ENCODE data around the gene RAB8A. TPM values are rescaled to one million over a fixed set of nuclear protein-coding genes. Genes with fewer than 3 reads are reported as not detected.

The RAB8A gene
- total RNA-seq, 5 donors from 2014 or later (not counting 1 experiment from before 2014, with no cell fraction given) = 67.0 to 84.5 (median 71.7) TPM

DNA sequence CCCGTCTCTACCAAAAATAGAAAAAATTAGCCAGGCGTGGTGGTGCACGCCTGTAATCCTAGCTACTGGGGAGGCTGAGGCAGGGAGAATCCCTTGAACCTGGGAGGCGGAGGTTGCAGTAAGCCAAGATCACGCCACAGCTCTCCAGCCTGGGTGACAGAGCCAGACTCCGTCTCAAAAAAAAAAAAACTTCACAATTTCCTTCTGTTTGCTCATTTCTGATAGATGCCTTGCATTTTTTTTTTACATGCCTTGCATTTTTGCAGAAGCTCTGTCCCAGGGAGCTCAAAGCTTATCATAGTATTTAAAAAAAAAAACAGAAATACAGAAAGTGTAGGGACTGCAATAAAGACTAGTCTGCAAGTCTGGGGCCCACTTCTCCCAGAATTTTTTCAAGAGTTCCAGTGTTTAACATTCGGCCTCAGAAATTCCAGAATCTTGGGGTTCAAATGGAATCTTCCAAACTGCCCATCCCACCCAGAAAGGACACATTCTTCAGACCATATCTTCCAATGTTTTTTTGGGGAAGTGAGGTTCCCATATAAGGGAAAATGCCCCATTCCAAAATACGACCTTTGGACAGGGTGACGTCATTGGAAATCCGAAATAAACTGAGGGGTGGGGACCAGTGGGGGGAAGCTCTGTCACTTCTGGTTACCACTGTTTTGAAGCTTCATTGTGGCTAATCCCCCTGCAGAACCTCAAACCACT lies 17.2 kb upstream of the RAB8A start:
- Histone ChIP-seq H3K4me1 (ENCODE audit: control insufficient read depth in 1 of 2, extremely low read depth in 1 of 2, insufficient read depth in 2 of 2, low read length in 2 of 2) (peaks cover 10 to 24% of the 10 kb centered on the region in 2 experiments), H3K27me3 (replicated peaks in 1 of 2; ENCODE audit: control insufficient read depth in 2 of 2, extremely low read depth in 1 of 2, insufficient read depth in 2 of 2, low read length in 1 of 2) (no peaks in the 10 kb centered on the region), H3K9me3 (no peaks in the 10 kb centered on the region), H3K36me3 (ENCODE audit: control insufficient read depth in 2 of 2, extremely low read depth in 1 of 2, insufficient read depth in 1 of 2, low read length in 1 of 2) (peaks cover 25 to 93% of the 10 kb centered on the region in 2 donors), H3K27ac (ENCODE audit: low read length) (peak overlapping the region; percentile 1), H3K4me3 (ENCODE audit: control insufficient read depth in 1 of 2, extremely low read depth in 1 of 2, low read length in 1 of 2) (no peak overlapping the region)
- POLR2A ChIA-PET = interaction anchor here in 1 of 2 donors (1.5 to 2.4 kb wide), 2 partner anchors 8 to 24 kb away, joined by 5 to 8 read pairs; no protein-coding TSS in a partner anchor
- H3K27ac Mint-ChIP-seq = peak overlapping the region; percentile 90 to 92
- H3K4me3 Mint-ChIP-seq = peak overlapping the region in 1 of 3 donors; percentile 51
- DNase-seq = peak in 2 of 35 experiments; percentile 32
- peaks cover 25 to 43% (median 28%) of the 10 kb centered on the region in 3 donors for H3K4me1 Mint-ChIP-seq
- WGBS (ENCODE audit: insufficient coverage) = 95% methylated on average over 3 of the region's 10 CpGs
- CTCF ChIA-PET = interaction anchor here (0.5 to 1.1 kb wide), 3 partner anchors 16 to 1518 kb away, joined by 3 to 4 read pairs (median 3); no protein-coding TSS in a partner anchor
- no peak for ATAC-seq (replicated peaks in 1 of 4)
- no peaks in the 10 kb centered on the region for H3K27me3 Mint-ChIP-seq
- peaks cover 48% of the 10 kb centered on the region for H3K36me3 Mint-ChIP-seq
- H3K9me3 Mint-ChIP-seq = no peaks in the 10 kb centered on the region

GRCh38 chr19:16095071-16095571 lies 16.6 kb upstream of the RAB8A start:
- H3K9me3 ChIP-seq = no peaks in the 10 kb centered on the region

DNA sequence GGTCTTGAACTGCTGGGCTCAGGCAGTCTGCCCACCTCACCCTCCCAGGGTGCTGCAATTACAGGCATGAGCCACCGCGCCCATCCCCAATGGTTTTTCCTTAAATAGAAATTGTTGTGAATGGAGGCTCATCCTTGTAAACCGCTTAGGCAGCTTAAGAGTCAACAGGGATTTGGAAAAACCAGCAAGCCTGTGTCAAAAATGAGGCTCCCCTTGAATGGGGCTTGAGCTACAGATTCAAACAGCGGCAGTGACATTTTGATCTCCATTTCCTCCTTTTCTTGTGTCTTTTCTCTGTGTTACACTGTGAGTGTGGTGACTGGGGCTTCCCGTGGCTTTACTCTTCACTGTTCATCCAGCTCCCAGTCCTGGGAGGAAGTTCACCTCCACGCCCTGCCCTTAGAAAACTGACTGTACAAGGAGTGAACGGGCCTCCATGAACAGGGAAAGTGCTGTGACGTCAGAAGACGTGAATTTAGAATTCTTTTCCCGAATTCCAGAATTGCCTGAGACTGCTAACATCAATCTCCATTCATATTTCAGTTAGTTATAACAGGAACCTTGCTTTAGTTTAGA lies 15.3 kb upstream of the RAB8A start:
- ChIA-PET CTCF (interaction anchor here (0.6 to 1.7 kb wide), 4 partner anchors 10 to 531 kb away, joined by 3 to 5 read pairs (median 4); no protein-coding TSS in a partner anchor), POLR2A (no interaction called here)
- Mint-ChIP-seq H3K27ac (peak overlapping the region; percentile 71 to 74), H3K4me3 (peak overlapping the region in 1 of 3 donors; percentile 51), H3K36me3 (peaks cover 48% of the 10 kb centered on the region), H3K4me1 (peaks cover 25 to 40% (median 26%) of the 10 kb centered on the region in 3 donors), H3K27me3 (no peaks in the 10 kb centered on the region), H3K9me3 (no peaks in the 10 kb centered on the region)
- ATAC-seq (replicated peaks in 1 of 4) (no peak), DNase-seq (no peak)
- peaks cover 10 to 24% of the 10 kb centered on the region in 2 experiments for H3K4me1 ChIP-seq (ENCODE audit: control insufficient read depth in 1 of 2, extremely low read depth in 1 of 2, insufficient read depth in 2 of 2, low read length in 2 of 2)
- no peak overlapping the region for H3K27ac ChIP-seq (ENCODE audit: low read length)
- H3K9me3 ChIP-seq = no peaks in the 10 kb centered on the region
- no peaks in the 10 kb centered on the region for H3K27me3 ChIP-seq (replicated peaks in 1 of 2; ENCODE audit: control insufficient read depth in 2 of 2, extremely low read depth in 1 of 2, insufficient read depth in 2 of 2, low read length in 1 of 2)
- peaks cover 24 to 93% of the 10 kb centered on the region in 2 donors for H3K36me3 ChIP-seq (ENCODE audit: control insufficient read depth in 2 of 2, extremely low read depth in 1 of 2, insufficient read depth in 1 of 2, low read length in 1 of 2)
- no peak overlapping the region for H3K4me3 ChIP-seq (ENCODE audit: control insufficient read depth in 1 of 2, extremely low read depth in 1 of 2, low read length in 1 of 2)
- WGBS (ENCODE audit: insufficient coverage) = 100% methylated on average over 1 of the region's 10 CpGs

More at GRCh38 chr19:16095071-16095571, 16.6 kb upstream of the RAB8A start:
- Mint-ChIP-seq H3K4me1 (peaks cover 25 to 40% (median 26%) of the 10 kb centered on the region in 3 donors), H3K4me3 (peak overlapping the region in 2 of 3 donors; percentile 51 to 53), H3K9me3 (no peaks in the 10 kb centered on the region), H3K27ac (peak overlapping the region; percentile 90 to 92), H3K27me3 (no peaks in the 10 kb centered on the region), H3K36me3 (peaks cover 50% of the 10 kb centered on the region)
- DNase-seq (peak in 2 of 35 experiments; percentile 26 to 31), ATAC-seq (replicated peaks in 1 of 4) (peak; percentile 19 to 77 (median 62))
- H3K27me3 ChIP-seq (replicated peaks in 1 of 2; ENCODE audit: control insufficient read depth in 2 of 2, extremely low read depth in 1 of 2, insufficient read depth in 2 of 2, low read length in 1 of 2) = no peaks in the 10 kb centered on the region
- WGBS (ENCODE audit: insufficient coverage) = 68% methylated on average over 13 of the region's 13 CpGs
- CTCF ChIA-PET = interaction anchor here (0.5 to 1.7 kb wide), 7 partner anchors 8 to 1519 kb away, joined by 3 to 5 read pairs (median 4); no protein-coding TSS in a partner anchor
- H3K4me1 ChIP-seq (ENCODE audit: control insufficient read depth in 1 of 2, extremely low read depth in 1 of 2, insufficient read depth in 2 of 2, low read length in 2 of 2) = peaks cover 10 to 24% of the 10 kb centered on the region in 2 experiments
- peak overlapping the region in 1 of 2 donors; percentile 25 for H3K4me3 ChIP-seq (ENCODE audit: control insufficient read depth in 1 of 2, extremely low read depth in 1 of 2, low read length in 1 of 2)
- POLR2A ChIA-PET = interaction anchor here (0.7 to 2.4 kb wide), 3 partner anchors 8 to 47 kb away, joined by 3 to 8 read pairs (median 5); no protein-coding TSS in a partner anchor
- peaks cover 28 to 93% of the 10 kb centered on the region in 2 donors for H3K36me3 ChIP-seq (ENCODE audit: control insufficient read depth in 2 of 2, extremely low read depth in 1 of 2, insufficient read depth in 1 of 2, low read length in 1 of 2)
- H3K27ac ChIP-seq (ENCODE audit: low read length) = peak overlapping the region; percentile 1

DNA sequence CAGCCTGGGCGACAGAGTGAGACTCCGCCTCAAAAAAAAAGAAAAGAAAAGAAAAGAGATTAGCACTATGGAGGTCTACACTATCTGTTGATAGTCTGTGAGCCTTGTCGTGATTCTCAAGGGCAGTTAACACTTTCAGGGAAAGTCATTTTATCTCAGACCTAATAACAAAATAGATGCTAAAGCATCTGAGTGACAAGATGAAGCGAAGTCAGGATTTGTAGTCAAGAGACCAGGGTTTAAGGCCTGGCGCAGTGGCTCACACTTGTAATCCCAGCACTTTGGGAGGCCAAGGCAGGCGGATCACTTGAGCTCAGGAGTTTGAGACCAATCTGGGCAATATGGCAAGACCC lies 13.3 kb upstream of the RAB8A start:
- no peak overlapping the region for H3K27ac ChIP-seq (ENCODE audit: low read length)

GRCh38 chr19:16098821-16099220 lies 12.9 kb upstream of the RAB8A start:
- H3K4me3 Mint-ChIP-seq = no peak overlapping the region
- peaks cover 10 to 24% of the 10 kb centered on the region in 2 experiments for H3K4me1 ChIP-seq (ENCODE audit: control insufficient read depth in 1 of 2, extremely low read depth in 1 of 2, insufficient read depth in 2 of 2, low read length in 2 of 2)
- H3K36me3 ChIP-seq (ENCODE audit: control insufficient read depth in 2 of 2, extremely low read depth in 1 of 2, insufficient read depth in 1 of 2, low read length in 1 of 2) = peaks cover 31 to 92% of the 10 kb centered on the region in 2 donors
- ATAC-seq (replicated peaks in 1 of 4) (no peak), DNase-seq (no peak)
- no peak overlapping the region for H3K4me3 ChIP-seq (ENCODE audit: control insufficient read depth in 1 of 2, extremely low read depth in 1 of 2, low read length in 1 of 2)
- ChIA-PET POLR2A (no interaction called here), CTCF (interaction anchor here in 1 of 2 donors (0.6 kb wide), 1 partner anchor 42 kb away, joined by 3 read pairs; no protein-coding TSS in a partner anchor)
- WGBS (ENCODE audit: insufficient coverage) = 100% methylated on average over 2 of the region's 6 CpGs
- no peaks in the 10 kb centered on the region for H3K27me3 ChIP-seq (replicated peaks in 1 of 2; ENCODE audit: control insufficient read depth in 2 of 2, extremely low read depth in 1 of 2, insufficient read depth in 2 of 2, low read length in 1 of 2)
- H3K27me3 Mint-ChIP-seq = no peaks in the 10 kb centered on the region
- H3K9me3 ChIP-seq = no peaks in the 10 kb centered on the region
- H3K27ac ChIP-seq (ENCODE audit: low read length) = no peak overlapping the region
- H3K27ac Mint-ChIP-seq = no peak overlapping the region
- no peaks in the 10 kb centered on the region for H3K9me3 Mint-ChIP-seq
- H3K4me1 Mint-ChIP-seq = peaks cover 21 to 30% (median 21%) of the 10 kb centered on the region in 3 donors
- peaks cover 43% of the 10 kb centered on the region for H3K36me3 Mint-ChIP-seq

More for the DNA sequence above, 13.3 kb upstream of the RAB8A start:
- DNase-seq (no peak), ATAC-seq (replicated peaks in 1 of 4) (no peak)
- CTCF ChIA-PET = no interaction called here
- Mint-ChIP-seq H3K36me3 (peaks cover 46% of the 10 kb centered on the region), H3K4me1 (peaks cover 24 to 34% (median 25%) of the 10 kb centered on the region in 3 donors), H3K9me3 (no peaks in the 10 kb centered on the region), H3K4me3 (no peak overlapping the region), H3K27ac (peak overlapping the region in 1 of 2 donors; percentile 66), H3K27me3 (no peaks in the 10 kb centered on the region)
- Histone ChIP-seq H3K4me1 (ENCODE audit: control insufficient read depth in 1 of 2, extremely low read depth in 1 of 2, insufficient read depth in 2 of 2, low read length in 2 of 2) (peaks cover 10 to 24% of the 10 kb centered on the region in 2 experiments), H3K4me3 (ENCODE audit: control insufficient read depth in 1 of 2, extremely low read depth in 1 of 2, low read length in 1 of 2) (no peak overlapping the region), H3K9me3 (no peaks in the 10 kb centered on the region), H3K36me3 (ENCODE audit: control insufficient read depth in 2 of 2, extremely low read depth in 1 of 2, insufficient read depth in 1 of 2, low read length in 1 of 2) (peaks cover 31 to 92% of the 10 kb centered on the region in 2 donors), H3K27me3 (replicated peaks in 1 of 2; ENCODE audit: control insufficient read depth in 2 of 2, extremely low read depth in 1 of 2, insufficient read depth in 2 of 2, low read length in 1 of 2) (no peaks in the 10 kb centered on the region)
- WGBS (ENCODE audit: insufficient coverage) = no CpG with 5 or more reads among the region's 6 CpGs
- POLR2A ChIA-PET = interaction anchor here in 1 of 2 donors (0.7 kb wide), 1 partner anchor 288 kb away, joined by 3 read pairs; no protein-coding TSS in a partner anchor

Data from T-cell (primary cell).